Astrocyte (in vitro differentiated cells and primary cell): Measurements from ENCODE around the gene DENND10.

ENCODE experiments used
- EZH2 ChIP-seq: IDR thresholded peaks from 2 replicates; pipeline ENCODE4 v1.6.1; 2012; ENCODE audit warnings: mild to moderate bottlenecking, low read length, inconsistent platforms; ENCODE audit not compliant: insufficient read depth
- TF ChIP-seq, protein P1 (sequence below): IDR thresholded peaks from 2 replicates; pipeline ENCODE4 v1.5.1; 2011; ENCODE audit warnings: low read depth, mild to moderate bottlenecking, inconsistent platforms, low read length, moderate library complexity; ENCODE audit not compliant: insufficient read depth

DNA sequence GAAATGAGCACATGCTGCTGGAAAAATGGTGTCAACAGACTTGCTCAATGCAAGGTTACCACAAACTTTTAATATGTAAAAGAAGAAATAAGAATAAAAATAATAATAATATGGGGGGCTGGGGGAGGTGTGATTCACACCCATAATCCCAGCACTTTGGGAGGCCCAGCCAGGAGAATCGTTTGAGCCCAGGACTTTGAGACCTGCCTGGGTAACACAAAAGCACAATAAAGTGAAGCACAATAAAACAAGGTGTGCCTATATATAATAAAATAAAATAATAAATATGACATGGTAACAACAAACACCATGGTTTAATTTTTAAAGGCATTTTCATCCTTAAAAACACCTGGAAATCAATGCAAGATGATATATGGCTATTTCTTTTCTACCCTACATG, 48.4 kb upstream of the DENND10 start:
- TF ChIP-seq, protein P1, sequence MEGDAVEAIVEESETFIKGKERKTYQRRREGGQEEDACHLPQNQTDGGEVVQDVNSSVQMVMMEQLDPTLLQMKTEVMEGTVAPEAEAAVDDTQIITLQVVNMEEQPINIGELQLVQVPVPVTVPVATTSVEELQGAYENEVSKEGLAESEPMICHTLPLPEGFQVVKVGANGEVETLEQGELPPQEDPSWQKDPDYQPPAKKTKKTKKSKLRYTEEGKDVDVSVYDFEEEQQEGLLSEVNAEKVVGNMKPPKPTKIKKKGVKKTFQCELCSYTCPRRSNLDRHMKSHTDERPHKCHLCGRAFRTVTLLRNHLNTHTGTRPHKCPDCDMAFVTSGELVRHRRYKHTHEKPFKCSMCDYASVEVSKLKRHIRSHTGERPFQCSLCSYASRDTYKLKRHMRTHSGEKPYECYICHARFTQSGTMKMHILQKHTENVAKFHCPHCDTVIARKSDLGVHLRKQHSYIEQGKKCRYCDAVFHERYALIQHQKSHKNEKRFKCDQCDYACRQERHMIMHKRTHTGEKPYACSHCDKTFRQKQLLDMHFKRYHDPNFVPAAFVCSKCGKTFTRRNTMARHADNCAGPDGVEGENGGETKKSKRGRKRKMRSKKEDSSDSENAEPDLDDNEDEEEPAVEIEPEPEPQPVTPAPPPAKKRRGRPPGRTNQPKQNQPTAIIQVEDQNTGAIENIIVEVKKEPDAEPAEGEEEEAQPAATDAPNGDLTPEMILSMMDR = no peak
- no peak for TF ChIP-seq EZH2
